HG02571 (cell line): Measurements from ENCODE around the gene CLPSL1.

Source experiments
- ATAC-seq: cut with Tn5 transposase; IDR thresholded peaks from one replicate; pipeline ENCODE4 v1.9.1; 2021; ENCODE audit warnings: mild to moderate bottlenecking, moderate library complexity; ENCODE audit not compliant: unreplicated experiment

Gene CLPSL1

GRCh38 chr6:35757456-35758123 is 23.2 kb upstream of the CLPSL1 start:
- no peak for ATAC-seq

DNA sequence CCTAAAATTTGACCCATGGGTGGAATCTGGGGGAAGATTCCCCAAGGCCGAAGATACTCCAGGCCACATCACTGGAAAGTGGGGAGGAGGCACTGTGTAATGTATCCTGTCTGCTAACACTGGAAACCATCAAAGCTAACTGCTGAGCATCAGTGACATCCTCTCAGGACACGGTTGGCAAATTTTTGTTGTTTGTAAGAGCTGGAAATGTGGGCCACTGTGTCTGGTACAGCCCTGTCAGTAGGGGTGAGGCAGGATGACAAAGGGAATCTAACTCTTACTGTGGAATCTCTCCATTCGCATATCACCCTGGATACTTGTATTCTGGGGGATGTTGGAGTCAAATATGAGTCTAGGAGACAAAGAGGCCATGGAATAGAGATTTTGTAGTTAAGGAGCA is 21.4 kb upstream of the CLPSL1 start:
- ATAC-seq: no peak

DNA sequence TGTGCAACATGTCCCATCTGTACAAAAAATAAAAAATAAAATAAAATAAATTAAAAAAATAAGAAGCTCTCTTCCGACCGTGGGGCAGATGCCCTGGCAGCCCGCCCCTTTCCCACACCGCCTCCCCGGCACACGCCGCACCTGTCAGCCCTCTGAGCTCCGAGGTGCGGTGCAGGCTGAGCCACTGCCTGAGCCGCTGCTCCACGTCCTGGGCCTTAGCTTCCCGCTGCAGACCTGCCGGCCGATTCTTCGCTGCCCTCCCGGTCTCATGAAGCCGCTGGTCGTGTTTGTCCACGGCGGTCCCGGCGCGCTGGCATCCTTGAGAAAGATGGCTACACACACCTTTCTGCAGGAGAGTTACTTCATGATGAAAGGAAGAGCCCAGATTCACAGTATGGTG is 15.1 kb upstream of the CLPSL1 start:
- no peak for ATAC-seq

DNA sequence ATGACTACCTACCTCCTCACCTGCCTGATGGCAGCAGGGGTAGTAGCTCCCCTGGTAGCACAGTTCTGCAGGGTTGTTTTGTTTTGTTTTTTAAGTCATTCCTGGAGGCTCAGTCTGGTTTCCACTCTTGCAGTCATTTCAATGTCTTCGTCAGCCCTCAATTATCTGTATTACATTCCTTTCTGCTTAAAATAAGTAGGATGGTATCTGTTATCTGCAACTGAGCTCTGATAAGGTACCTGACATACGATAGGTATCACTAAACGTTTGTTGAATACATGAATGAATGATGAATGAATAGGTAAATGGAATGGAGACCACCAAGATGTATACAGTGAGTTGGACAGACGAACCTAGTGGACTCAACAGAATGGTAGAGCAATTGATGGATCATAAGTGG is 11.6 kb upstream of the CLPSL1 start:
- no peak for ATAC-seq

- ATAC-seq: no peak
Observed at GRCh38 chr6:35771343-35771627, 9.5 kb upstream of the CLPSL1 start.

- no peak for ATAC-seq
Observed at GRCh38 chr6:35774116-35774794, 6.6 kb upstream of the CLPSL1 start.

GRCh38 chr6:35775031-35775430 is 5.8 kb upstream of the CLPSL1 start:
- no peak for ATAC-seq

DNA sequence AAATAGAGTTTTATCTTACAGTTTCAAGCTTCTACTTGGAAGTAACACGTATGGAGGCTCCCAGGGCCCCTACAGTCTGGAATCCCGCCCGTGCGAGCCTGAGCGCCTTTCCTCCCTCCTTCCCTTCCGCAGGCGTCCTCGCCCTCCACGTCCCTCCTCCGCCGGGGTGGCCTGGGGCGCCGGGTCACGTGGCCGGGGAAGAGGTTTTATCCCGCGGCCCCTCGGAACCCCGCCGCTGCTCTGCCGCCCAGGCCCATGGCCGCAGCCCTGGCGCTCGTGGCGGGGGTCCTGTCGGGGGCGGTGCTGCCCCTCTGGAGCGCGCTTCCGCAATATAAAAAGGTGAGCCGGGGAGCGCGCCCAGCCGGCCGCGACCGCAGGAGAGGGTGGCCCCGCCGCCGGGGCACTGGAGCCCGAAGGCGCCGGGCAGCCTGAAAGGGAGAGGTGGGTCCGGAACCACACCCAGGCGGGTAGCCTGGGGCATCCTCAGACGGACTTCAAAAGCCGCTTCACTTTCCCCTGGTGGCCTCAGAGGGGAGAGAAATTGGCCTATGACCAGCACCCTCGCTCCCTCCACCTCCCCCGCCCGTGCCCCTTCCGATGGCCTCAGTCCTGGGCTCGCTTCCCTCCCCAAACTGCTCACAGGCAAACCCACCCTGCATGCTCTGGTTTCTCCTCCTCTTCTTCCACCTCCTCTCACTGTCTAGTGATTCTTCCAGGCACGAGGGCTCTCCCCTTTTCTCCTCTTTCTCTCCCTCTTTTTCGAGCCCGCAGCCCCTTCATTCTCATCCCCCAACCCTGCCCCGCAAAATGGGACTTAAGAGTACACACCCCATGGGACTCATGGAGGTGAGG is 4.2 kb upstream of the CLPSL1 start, which contains the start of gene CLPSL2:
CLPSL2 (plus strand) TSS at position 235 of the 852 bp plus-strand sequence; CDS start at position 256, 21 bp downstream.
- ATAC-seq: no peak

GRCh38 chr6:35777356-35778102 is 3.3 kb upstream of the CLPSL1 start:
- ATAC-seq: no peak

DNA sequence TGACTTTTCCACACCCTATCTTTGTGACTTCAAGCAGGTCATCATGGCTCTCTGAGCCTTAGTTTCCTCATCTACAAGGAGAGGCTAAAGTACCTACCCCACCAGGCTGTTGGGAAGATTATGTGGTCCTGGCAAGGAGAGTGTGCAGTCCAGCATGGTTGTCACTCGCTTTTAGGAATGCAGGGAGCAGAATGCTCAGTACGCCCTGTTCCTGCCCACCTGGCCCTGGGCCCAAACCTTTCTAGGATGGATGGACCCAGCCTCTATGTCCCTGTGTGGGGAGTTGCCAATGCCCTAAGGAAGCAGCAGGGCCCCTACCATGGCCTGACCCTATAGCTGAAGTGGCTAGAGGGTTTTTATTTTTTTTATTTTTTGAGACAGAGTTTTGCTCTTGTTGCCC is 2.4 kb upstream of the CLPSL1 start:
- no peak for ATAC-seq

GRCh38 chr6:35781290-35781689 is 471 bp downstream of the CLPSL1 start:
- ATAC-seq: no peak

DNA sequence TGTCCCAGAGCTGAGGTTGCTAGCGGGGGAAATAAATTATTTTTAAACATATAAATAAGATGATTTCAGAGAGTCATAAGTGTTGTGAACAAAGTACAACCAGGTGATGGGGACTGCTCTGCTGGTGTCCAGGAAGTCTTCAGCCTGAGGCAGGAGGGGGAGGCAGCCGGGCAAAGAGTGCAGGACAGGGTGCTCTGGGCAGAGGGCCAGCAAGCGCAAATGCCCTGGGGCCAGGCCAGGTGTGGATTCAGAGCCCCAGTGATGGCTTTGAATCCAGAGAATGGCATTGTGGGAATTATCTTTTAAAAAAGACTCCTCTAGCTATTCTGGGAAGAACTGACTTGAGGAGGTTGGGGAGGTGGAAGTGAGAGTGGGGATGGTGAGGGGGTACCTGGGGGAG is 1.6 kb downstream of the CLPSL1 start:
- no peak for ATAC-seq

DNA sequence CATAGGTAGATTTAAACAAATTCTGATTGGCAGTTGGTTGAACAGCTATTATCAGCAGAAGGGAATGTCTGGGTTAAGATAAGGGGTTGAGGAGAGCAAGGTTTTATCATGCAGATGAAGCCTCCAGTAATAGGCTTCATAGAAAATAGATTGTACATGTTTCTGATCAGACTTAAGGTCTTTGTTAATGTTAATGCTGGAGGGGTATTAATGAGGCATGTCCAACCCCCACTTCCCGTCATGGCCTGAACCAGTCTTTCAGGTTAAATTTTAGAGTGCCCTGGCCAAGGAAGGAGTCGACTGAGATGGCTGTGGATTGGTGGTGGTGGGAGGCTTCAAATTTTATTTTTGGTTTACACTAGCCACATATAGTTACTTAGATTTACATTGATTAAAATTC is 3.4 kb downstream of the CLPSL1 start:
- no peak for ATAC-seq

DNA sequence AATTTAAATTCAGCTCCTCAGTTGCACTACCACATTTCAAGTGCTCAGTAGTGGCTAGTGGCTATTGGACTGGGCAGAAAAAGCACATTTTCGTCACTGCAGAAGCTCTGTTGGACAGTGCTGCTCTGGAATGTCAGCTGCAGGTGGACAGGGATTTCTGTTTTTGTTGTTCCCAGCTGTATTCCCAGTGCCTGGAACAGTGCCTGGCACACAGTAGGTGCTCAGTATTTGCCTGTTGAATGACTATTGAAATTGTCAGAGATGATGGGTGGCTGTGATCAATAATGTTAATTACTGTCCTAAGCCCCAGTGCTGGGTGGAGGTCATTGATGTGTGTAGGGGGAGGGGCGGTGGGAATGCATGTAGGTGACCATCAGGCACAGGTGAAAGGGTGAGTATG is 5.5 kb downstream of the CLPSL1 start:
- no peak for ATAC-seq

GRCh38 chr6:35786810-35787209 is 6.0 kb downstream of the CLPSL1 start:
- ATAC-seq: no peak

- ATAC-seq: no peak
Observed at GRCh38 chr6:35787266-35788218, 6.7 kb downstream of the CLPSL1 start.

GRCh38 chr6:35788423-35788982 is 7.7 kb downstream of the CLPSL1 start:
- ATAC-seq: no peak

DNA sequence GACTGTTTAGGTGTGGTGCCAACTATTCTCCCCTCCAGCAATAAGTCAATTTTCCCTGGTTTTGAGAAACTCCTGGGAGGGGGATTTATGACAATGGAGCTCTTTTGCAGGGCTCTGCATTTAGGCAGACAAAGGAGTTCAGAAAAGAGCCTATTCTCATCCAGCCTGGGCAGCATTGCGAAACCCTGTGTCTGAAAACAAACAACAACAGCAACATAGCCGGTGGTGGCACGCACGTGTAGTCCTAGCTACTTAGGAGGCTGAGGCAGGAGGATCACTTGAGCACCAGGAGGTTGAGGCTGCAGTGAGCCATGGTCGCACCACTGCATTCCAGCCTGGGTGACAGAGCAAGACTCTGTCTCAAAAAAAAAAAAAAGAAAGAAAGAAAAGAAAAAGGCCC is 9.9 kb downstream of the CLPSL1 start:
- no peak for ATAC-seq

- no peak for ATAC-seq
Observed at GRCh38 chr6:35794536-35795452, 14.0 kb downstream of the CLPSL1 start.
